ENCODE measurements around the gene LRRC8E.

DNA sequence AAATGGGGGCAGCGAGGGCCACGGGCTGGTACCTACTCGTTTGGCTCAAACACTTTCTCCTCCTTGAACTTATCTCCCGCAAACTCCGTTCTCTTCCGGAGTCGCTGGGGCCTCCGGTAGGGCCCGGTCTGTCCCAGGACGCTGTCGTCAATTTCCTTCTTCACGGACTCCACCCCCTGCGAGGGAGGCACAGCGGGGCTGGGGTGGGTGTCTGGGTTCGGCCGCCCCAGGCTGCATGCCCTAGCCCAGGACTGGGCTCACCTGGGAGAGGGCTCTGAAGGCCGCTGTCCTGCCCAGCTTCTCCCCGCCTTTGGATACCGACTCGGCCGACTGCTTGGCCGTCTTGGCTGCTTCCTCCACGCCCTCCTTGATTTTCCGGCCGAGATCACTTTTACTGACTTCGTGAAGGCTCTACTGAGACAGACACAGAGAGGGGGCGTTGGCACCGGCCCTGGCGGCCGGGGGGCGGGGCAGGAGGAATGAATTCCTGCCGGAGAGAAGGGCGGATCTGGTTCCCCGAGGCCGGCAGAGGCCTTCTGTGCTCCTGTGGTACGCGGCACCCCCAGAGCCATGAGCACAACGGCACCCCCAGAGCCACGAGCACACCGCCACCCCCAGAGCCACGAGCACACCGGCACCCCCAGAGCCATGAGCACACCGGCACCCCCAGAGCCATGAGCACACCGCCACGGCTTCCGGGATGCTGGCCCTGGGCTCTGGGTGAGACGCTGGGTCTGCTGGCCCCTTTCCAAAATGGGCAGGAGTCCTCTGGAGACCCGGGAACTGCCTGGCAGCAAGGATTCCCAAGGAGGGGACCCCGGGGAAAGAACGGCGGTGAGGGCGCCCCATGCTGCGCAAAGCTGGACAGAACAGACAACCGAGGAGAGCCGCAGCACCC is 45.8 kb downstream of the LRRC8E start:
- TF ChIP-seq, protein P1, sequence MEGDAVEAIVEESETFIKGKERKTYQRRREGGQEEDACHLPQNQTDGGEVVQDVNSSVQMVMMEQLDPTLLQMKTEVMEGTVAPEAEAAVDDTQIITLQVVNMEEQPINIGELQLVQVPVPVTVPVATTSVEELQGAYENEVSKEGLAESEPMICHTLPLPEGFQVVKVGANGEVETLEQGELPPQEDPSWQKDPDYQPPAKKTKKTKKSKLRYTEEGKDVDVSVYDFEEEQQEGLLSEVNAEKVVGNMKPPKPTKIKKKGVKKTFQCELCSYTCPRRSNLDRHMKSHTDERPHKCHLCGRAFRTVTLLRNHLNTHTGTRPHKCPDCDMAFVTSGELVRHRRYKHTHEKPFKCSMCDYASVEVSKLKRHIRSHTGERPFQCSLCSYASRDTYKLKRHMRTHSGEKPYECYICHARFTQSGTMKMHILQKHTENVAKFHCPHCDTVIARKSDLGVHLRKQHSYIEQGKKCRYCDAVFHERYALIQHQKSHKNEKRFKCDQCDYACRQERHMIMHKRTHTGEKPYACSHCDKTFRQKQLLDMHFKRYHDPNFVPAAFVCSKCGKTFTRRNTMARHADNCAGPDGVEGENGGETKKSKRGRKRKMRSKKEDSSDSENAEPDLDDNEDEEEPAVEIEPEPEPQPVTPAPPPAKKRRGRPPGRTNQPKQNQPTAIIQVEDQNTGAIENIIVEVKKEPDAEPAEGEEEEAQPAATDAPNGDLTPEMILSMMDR (optimal IDR thresholded peaks at IDR 0.05 in 1 of 3, IDR thresholded peaks at IDR 0.05 in 1 of 3, conservative IDR thresholded peaks at IDR 0.05 in 1 of 3; ENCODE audit: extremely low read depth in 1 of 3, insufficient read depth in 2 of 3, low read length in 3 of 3): no peak
- no peak for TF ChIP-seq EZH2 (IDR thresholded peaks at IDR 0.05; ENCODE audit: low read length)

All from keratinocyte (primary cell).